Common myeloid progenitor, CD34-positive (primary cell): Measurements from ENCODE around the gene VWDE. TPM values are rescaled to one million over a fixed set of nuclear protein-coding genes. Genes with fewer than 3 reads are reported as not detected.
"Not testable (repeated sequence)": the region's sequence is repeated elsewhere in the genome, so short reads cannot be mapped to it uniquely, and the experiment has no call there.

Experiments
- CTCF ChIA-PET: fragments of 350-600 bp; sonication (Branson Sonifier 250); formaldehyde crosslinking; loops from one replicate; lab custom pipeline; 2021; ENCODE audit warnings: antibody characterized with exemption; lab: Charles Lee
- POLR2A ChIA-PET: fragments of 350-600 bp; sonication (Branson Sonifier 250); formaldehyde crosslinking; loops from one replicate; lab custom pipeline; 2021; ENCODE audit warnings: antibody characterized with exemption; lab: Charles Lee
- DNase-seq, 3 donors: peaks; one replicate each; pipeline versions ENCODE4 v3.0.0 to v3.0.0-alpha.2; 2013
- H3K27ac ChIP-seq, 2 experiments: 1 replicate in 1 of 2; 2 replicates in 1 of 2; pipeline ENCODE4 v1.7.0; 2013; ENCODE audit warnings: inconsistent platforms in 2 of 2, low read length in 2 of 2, mild to moderate bottlenecking in 2 of 2, low read depth in 1 of 2, moderate library complexity in 1 of 2; ENCODE audit not compliant: severe bottlenecking in 2 of 2, insufficient read depth in 1 of 2, poor library complexity in 1 of 2
- H3K27me3 ChIP-seq, 5 experiments: replicated peaks in 2 of 5; 1 replicate in 3 of 5; 2 replicates in 2 of 5; pipeline versions ENCODE4 v1.6.1 to v1.7.0; 2013; ENCODE audit warnings: low read length in 4 of 5, mild to moderate bottlenecking in 2 of 5, moderate library complexity in 2 of 5, inconsistent platforms in 1 of 5; ENCODE audit not compliant: insufficient read depth in 5 of 5, control insufficient read depth in 4 of 5
- H3K36me3 ChIP-seq, 4 experiments: 1 replicate in 2 of 4; 2 replicates in 2 of 4; pipeline versions ENCODE4 v1.6.1 to v1.7.0; 2013; ENCODE audit warnings: low read length in 3 of 4, control low read depth in 1 of 4, mild to moderate bottlenecking in 1 of 4; ENCODE audit not compliant: control insufficient read depth in 4 of 4, insufficient read depth in 4 of 4
- H3K4me1 ChIP-seq, 4 experiments: 1 replicate in 3 of 4; 2 replicates in 1 of 4; pipeline versions ENCODE4 v1.6.1 to v1.7.1; 2013; ENCODE audit warnings: low read length in 3 of 4, mild to moderate bottlenecking in 3 of 4, control low read depth in 1 of 4, inconsistent platforms in 1 of 4, moderate library complexity in 1 of 4; ENCODE audit not compliant: control insufficient read depth in 4 of 4, insufficient read depth in 4 of 4; ENCODE audit errors: control extremely low read depth in 1 of 4
- H3K4me3 ChIP-seq, 7 experiments: 1 replicate in 4 of 7; 2 replicates in 3 of 7; pipeline versions ENCODE4 v1.5.1 to v1.7.0; 2013; ENCODE audit warnings: mild to moderate bottlenecking in 7 of 7, low read length in 6 of 7, moderate library complexity in 6 of 7, inconsistent platforms in 2 of 7, low read depth in 2 of 7, control low read depth in 1 of 7; ENCODE audit not compliant: insufficient read depth in 4 of 7, control insufficient read depth in 1 of 7; ENCODE audit errors: extremely low read depth in 1 of 7
- H3K9me3 ChIP-seq, 5 experiments: 1 replicate in 4 of 5; 2 replicates in 1 of 5; pipeline versions ENCODE4 v1.6.1 to v1.7.1; 2013; ENCODE audit warnings: low read length in 4 of 5, mild to moderate bottlenecking in 2 of 5, inconsistent platforms in 1 of 5, low read depth in 1 of 5, moderate library complexity in 1 of 5; ENCODE audit not compliant: control insufficient read depth in 4 of 5, insufficient read depth in 2 of 5; ENCODE audit errors: control extremely low read depth in 1 of 5
- WGBS: methylation state at CpG from one replicate; pipeline ENCODE4 v1.1.5; 2013; ENCODE audit not compliant: insufficient coverage; 5-methylcytosine and 5-hydroxymethylcytosine counted together
- polyA plus RNA-seq: library from polyadenylated mRNA; unstranded; fragments of 120-200 nt; gene quantifications from one replicate; pipeline ENCODE4 v1.2.1, GENCODE V29; 2013

VWDE gene
- polyA plus RNA-seq: 31.9 TPM

DNA sequence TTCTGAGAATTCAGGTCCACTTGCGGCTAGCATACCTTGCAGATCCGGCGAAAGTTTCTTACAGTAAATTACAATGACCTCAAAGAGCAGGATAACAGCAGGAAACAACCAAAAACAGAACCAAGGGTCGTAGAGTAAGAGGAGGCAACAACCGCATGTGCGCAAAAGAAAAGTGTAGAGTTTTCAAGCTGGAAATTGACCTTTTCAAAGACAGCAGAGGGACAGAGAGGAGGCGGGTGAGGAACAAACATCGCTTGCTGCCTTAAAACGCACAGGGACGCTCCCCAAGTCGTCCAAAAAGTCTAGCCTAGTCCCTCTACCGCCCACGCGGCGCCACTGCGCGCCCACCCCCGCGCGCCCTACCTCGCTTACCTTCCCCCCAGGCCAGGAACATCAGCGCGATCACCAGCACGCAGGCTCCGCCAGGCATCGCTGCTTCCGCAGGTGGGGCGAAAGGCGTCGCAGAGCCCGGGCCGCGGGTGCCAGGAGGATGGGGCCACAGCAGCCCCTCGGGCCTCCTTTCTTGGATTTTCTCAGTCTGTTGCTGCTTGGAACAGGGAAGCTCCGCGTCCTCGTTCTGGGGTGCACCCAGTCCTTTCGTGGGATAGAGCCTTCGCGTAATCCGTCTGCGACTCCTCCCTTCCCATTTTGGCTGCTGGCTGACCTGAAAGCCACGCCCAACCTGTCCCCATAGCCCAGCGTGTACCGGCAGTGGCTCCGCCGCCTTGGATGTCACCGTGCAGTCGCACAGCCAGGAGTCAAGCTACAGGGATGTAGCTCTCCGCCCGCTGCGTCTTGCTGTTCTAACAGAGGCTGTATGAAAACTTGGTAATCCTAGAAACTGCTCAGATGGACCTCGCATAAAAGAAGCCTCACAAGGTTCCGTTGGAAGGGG lies at the start of gene VWDE:
Gene VWDE, minus strand, starts transcription at position 579 of the 895 bp plus-strand sequence. Its CDS starts 149 bp downstream, at position 430.
- H3K27me3 ChIP-seq: no peaks in the 10 kb centered on the region
- peak within 1 kb of the TSS; percentile 66 to 96 (median 82) for H3K4me3 ChIP-seq
- H3K4me1 ChIP-seq: peaks cover 2 to 15% (median 8%) of the 10 kb centered on the region in 4 experiments
- no peaks in the 10 kb centered on the region for H3K36me3 ChIP-seq
- ChIA-PET CTCF (interaction anchor here (0.9 to 1.8 kb wide), 9 partner anchors 15 to 315 kb away, joined by 3 to 4 read pairs (median 3); no protein-coding TSS in a partner anchor), POLR2A (no interaction called here)
- H3K27ac ChIP-seq: peak within 1 kb of the TSS; percentile 53 to 90
- WGBS: 0% methylated on average over 51 of the region's 54 CpGs
- peak; percentile 81 to 95 (median 90) for DNase-seq
- H3K9me3 ChIP-seq: peaks cover 0 to 4% (median 3%) of the 10 kb centered on the region in 5 experiments

DNA sequence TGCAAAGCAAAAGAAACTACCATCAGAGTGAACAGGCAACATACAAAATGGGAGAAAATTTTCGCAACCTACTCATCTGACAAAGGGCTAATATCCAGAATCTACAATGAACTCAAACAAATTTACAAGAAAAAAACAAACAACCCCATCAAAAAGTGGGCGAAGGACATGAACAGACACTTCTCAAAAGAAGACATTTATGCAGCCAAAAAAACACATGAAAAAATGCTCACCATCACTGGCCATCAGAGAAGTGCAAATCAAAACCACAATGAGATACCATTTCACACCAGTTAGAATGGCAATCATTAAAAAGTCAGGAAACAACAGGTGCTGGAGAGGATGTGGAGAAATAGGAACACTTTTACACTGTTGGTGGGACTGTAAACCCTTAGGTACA lies 49.5 kb upstream of the VWDE start:
- CTCF ChIA-PET, H3K27me3 ChIP-seq, H3K9me3 ChIP-seq, DNase-seq, H3K4me1 ChIP-seq, H3K36me3 ChIP-seq, H3K27ac ChIP-seq, POLR2A ChIA-PET, H3K4me3 ChIP-seq: not testable (repeated sequence)
- no CpG with 5 or more reads among the region's 2 CpGs for WGBS

DNA sequence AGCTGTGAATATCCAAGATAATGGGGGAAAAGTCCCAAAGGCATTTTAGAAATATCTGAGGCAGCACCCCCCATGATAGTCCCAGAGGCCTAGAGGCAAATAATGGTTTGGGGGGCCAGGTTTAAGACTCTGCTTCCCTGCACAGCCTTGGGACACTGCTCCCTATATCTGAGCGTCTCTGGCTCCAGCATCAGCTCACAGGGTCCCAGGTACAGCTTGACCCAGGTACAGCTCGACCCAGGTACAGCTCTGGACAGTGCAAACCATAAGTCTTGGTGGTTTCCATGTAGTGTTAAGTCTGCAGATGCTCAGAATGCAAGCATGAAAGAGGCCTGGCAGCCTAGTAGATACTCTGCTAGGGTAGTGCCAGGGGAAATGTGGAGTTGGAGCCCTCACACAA lies 47.0 kb upstream of the VWDE start:
- H3K4me1 ChIP-seq: no peaks in the 10 kb centered on the region
- WGBS: 83% methylated on average over 2 of the region's 2 CpGs
- no peaks in the 10 kb centered on the region for H3K9me3 ChIP-seq
- CTCF ChIA-PET: interaction anchor here (0.8 kb wide), 3 partner anchors 8 to 28 kb away, joined by 3 read pairs; no protein-coding TSS in a partner anchor
- H3K4me3 ChIP-seq: no peak overlapping the region
- no peaks in the 10 kb centered on the region for H3K27me3 ChIP-seq
- no peak for DNase-seq
- H3K27ac ChIP-seq: no peak overlapping the region
- no peaks in the 10 kb centered on the region for H3K36me3 ChIP-seq
- POLR2A ChIA-PET: no interaction called here

DNA sequence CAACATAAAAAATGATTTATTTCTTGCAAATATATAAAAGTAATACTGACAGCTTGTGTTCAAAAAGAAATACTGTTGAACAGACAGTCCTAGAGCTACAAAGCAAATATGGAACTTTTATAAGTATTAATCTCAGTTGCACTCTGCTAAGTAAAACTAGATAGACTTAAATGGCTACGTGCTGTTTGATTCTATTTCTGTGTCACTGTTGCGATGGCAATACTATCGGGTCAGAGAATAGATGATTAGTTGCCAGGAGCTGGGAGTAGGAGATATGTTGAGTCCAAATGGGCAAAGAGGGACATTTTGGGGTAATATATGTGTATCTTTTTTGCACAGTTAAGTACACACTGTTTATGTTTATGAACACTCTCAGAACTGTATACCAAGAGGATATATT lies 41.1 kb upstream of the VWDE start:
- Histone ChIP-seq H3K36me3 (no peaks in the 10 kb centered on the region), H3K4me3 (no peak overlapping the region), H3K27me3 (no peaks in the 10 kb centered on the region), H3K27ac (no peak overlapping the region), H3K9me3 (no peaks in the 10 kb centered on the region), H3K4me1 (no peaks in the 10 kb centered on the region)
- 90% methylated on average over 2 of the region's 3 CpGs for WGBS
- POLR2A ChIA-PET: no interaction called here
- DNase-seq: no peak
- CTCF ChIA-PET: interaction anchor here (2.1 kb wide), 1 partner anchor 11 kb away, joined by 6 read pairs; no protein-coding TSS in a partner anchor

DNA sequence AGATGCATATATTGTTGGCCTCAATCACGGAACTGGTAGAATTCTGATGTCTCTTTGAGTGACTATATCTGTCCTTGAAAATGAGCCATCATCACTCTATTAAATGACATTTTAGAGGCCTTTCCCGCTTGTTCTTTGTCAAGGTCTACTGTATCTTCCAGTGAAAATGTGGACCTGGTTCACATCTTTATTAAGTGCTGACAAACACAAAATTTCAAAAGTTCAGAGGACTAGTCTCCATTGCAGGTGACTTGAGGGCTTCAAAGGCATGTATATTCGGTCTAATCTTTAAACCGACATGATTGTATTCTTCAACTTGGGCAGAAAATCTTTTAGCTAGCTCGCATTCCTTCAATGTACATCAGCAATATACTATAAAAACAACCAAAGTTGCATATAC lies 36.6 kb upstream of the VWDE start:
- no peak overlapping the region for H3K4me3 ChIP-seq
- no peaks in the 10 kb centered on the region for H3K9me3 ChIP-seq
- no peak for DNase-seq
- no peaks in the 10 kb centered on the region for H3K36me3 ChIP-seq
- no peaks in the 10 kb centered on the region for H3K27me3 ChIP-seq
- ChIA-PET POLR2A (no interaction called here), CTCF (no interaction called here)
- WGBS: 100% methylated on average over 2 of the region's 5 CpGs
- no peaks in the 10 kb centered on the region for H3K4me1 ChIP-seq
- H3K27ac ChIP-seq: no peak overlapping the region

DNA sequence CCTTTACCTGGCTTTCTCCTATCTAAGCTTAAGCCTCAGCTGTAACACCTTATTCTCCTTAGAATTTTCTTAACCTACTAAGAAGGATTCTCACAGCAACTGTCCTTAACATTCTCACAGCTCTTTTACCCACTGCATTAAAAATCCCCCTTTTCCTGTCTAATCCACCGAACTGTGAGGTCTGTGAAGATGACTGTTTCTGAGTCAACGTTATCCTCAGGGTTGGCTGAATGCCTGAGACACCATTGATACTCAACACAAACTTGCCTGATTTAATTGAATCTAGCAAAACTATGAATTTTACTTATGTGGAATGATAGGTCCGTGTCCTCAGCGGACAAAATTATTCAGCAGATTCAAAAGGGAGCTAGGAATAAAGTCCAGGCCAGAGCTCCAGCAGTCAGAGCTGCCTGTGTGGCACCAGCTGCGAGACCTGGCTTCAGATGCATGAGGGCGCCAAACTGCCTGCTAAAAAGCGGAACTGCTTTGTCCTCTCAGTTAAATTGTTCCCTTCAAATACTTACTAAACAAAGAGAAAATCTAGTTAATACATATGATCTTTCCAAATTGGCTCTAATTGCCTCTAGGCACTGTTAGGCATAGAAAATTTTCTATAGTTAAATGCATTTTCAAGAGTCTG lies 33.4 kb upstream of the VWDE start:
- Histone ChIP-seq H3K36me3 (no peaks in the 10 kb centered on the region), H3K4me3 (no peak overlapping the region), H3K9me3 (no peaks in the 10 kb centered on the region), H3K27ac (no peak overlapping the region), H3K27me3 (no peaks in the 10 kb centered on the region), H3K4me1 (no peaks in the 10 kb centered on the region)
- ChIA-PET POLR2A (no interaction called here), CTCF (interaction anchor here (0.6 to 2.4 kb wide), 9 partner anchors 13 to 58 kb away, joined by 3 to 19 read pairs (median 4); no protein-coding TSS in a partner anchor)
- peak; percentile 32 to 79 (median 67) for DNase-seq
- WGBS: 21% methylated on average over 3 of the region's 7 CpGs

DNA sequence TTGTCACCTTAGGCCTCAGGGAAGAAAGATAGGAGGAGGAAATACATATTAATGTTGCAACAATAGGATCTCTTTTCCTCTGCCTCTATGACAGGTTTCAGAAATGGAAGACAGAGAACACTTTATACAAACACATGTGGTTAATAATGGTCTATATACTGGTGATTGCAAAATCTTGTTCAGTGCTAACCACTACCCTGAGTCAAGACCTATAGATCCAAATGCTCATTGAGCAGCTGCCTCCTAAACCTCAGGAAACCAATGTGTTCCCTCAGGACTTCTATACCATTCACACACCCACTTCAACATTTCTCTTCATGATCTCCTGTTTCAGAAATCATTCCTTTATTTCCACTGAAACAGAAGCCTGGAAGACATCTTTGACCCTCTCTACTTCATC lies 32.5 kb upstream of the VWDE start:
- no peak overlapping the region for H3K4me3 ChIP-seq
- H3K4me1 ChIP-seq: no peaks in the 10 kb centered on the region
- POLR2A ChIA-PET: no interaction called here
- no peaks in the 10 kb centered on the region for H3K27me3 ChIP-seq
- no peak overlapping the region for H3K27ac ChIP-seq
- no peaks in the 10 kb centered on the region for H3K36me3 ChIP-seq
- H3K9me3 ChIP-seq: no peaks in the 10 kb centered on the region
- CTCF ChIA-PET: interaction anchor here (1.2 to 2.4 kb wide), 4 partner anchors 20 to 59 kb away, joined by 3 to 19 read pairs (median 8); no protein-coding TSS in a partner anchor
- no peak for DNase-seq
